GM13977 (cell line): Measurements from ENCODE around the gene SYNPO.

Source experiments
- DNase-seq: peaks from one replicate; pipeline ENCODE4 v3.0.0; 2012; ENCODE audit warnings: low spot score
- in situ Hi-C: fragments of 300-500 bp; cut with MboI; formaldehyde crosslinking; loops from one replicate; pipeline ENCODE4 v1.12.0; 2022; ENCODE audit warnings: low sequenced_read_pairs, low pct_unique_long_range_greater_than_20kb, mixed read lengths, inconsistent platforms; ENCODE audit not compliant: unreplicated experiment
- TF ChIP-seq, protein P1 (sequence below): IDR thresholded peaks from 2 replicates; pipeline ENCODE4 v1.5.1; 2012; ENCODE audit warnings: mild to moderate bottlenecking, control low read depth; ENCODE audit not compliant: insufficient read depth; ENCODE audit errors: extremely low read depth, missing control alignments

SYNPO gene

DNA sequence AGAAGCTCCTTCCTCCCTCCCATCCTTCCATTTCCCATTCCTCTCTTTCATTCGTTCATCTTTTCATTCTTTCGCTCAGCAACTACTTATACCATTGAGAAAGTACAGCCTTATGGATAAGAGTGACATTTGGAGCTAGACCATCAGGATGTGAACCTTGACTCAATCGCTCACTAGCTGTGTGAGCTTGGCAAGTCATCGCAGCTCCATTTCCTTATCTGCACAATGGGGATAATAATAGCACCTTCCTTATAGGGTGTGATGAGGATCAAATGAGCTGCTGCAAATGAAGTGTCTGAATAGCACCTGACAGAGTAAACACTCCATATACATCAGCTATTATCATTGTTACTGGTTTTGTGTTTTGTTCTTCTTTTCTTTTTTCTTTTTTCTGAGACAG, 28.1 kb upstream of the SYNPO start:
- TF ChIP-seq, protein P1, sequence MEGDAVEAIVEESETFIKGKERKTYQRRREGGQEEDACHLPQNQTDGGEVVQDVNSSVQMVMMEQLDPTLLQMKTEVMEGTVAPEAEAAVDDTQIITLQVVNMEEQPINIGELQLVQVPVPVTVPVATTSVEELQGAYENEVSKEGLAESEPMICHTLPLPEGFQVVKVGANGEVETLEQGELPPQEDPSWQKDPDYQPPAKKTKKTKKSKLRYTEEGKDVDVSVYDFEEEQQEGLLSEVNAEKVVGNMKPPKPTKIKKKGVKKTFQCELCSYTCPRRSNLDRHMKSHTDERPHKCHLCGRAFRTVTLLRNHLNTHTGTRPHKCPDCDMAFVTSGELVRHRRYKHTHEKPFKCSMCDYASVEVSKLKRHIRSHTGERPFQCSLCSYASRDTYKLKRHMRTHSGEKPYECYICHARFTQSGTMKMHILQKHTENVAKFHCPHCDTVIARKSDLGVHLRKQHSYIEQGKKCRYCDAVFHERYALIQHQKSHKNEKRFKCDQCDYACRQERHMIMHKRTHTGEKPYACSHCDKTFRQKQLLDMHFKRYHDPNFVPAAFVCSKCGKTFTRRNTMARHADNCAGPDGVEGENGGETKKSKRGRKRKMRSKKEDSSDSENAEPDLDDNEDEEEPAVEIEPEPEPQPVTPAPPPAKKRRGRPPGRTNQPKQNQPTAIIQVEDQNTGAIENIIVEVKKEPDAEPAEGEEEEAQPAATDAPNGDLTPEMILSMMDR: no peak
- in situ Hi-C loops: no loop called here
- DNase-seq: no peak

GRCh38 chr5:150612905-150613670, 27.4 kb upstream of the SYNPO start:
- DNase-seq: no peak
- TF ChIP-seq, protein P1: no peak
- in situ Hi-C loops: no loop called here

GRCh38 chr5:150613991-150614660, 26.3 kb upstream of the SYNPO start:
- TF ChIP-seq, protein P1: peak; percentile 11
- no peak for DNase-seq
- in situ Hi-C loops: no loop called here

DNA sequence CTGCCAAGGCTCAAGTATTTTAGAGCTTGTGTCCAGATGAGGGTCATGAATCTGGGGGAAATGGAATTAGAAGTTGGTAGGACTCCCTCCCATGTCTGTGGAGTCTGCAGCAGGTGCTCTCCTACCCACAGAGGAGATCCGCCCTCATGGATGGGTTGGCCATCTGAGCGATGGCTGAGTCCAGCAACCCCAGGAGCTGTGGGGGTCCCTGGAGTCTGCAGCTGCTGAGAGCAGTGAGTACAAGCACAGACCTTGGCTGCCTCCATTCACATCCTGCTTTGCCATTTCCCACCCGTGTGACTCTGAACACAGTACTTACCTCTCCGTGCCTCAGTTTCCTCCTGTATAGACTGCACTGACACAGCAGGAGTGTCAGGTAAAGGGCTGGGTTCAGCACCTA, 25.8 kb upstream of the SYNPO start:
- TF ChIP-seq, protein P1: no peak
- in situ Hi-C loops: no loop called here

GRCh38 chr5:150615141-150615699, 25.2 kb upstream of the SYNPO start:
- TF ChIP-seq, protein P1: no peak
- in situ Hi-C loops: no loop called here
- DNase-seq: no peak

More for the DNA sequence above, 25.8 kb upstream of the SYNPO start:
- no peak for DNase-seq

GRCh38 chr5:150616024-150616470, 24.4 kb upstream of the SYNPO start:
- DNase-seq: no peak

More at GRCh38 chr5:150616024-150616470, 24.4 kb upstream of the SYNPO start:
- TF ChIP-seq, protein P1: no peak
- in situ Hi-C loops: no loop called here
